GM10248 (cell line): ENCODE measurements around the gene MTA1.
A peak's percentile ranks its signal among the peaks of the same experiment; 100 is the strongest.

Experiments used
- CTCF ChIA-PET: fragments of 300-600 bp; sonication (Branson Sonifier 250); formaldehyde crosslinking; extraction: SDS; loops from one replicate; lab custom pipeline; 2021; ENCODE audit warnings: antibody characterized with exemption; lab: Yijun Ruan, JAX
- POLR2A ChIA-PET: fragments of 350-650 bp; sonication (Branson Sonifier 250); formaldehyde crosslinking; extraction: SDS; loops from one replicate; lab custom pipeline; 2020; ENCODE audit warnings: antibody characterized with exemption; lab: Yijun Ruan, JAX
- DNase-seq: peaks from one replicate; pipeline ENCODE4 v3.0.0; 2012; ENCODE audit errors: extremely low spot score
- CTCF ChIP-seq: IDR thresholded peaks from 2 replicates; pipeline ENCODE4 v1.5.1; 2012; ENCODE audit warnings: mild to moderate bottlenecking, low read depth; ENCODE audit errors: extremely low read depth, missing control alignments, control extremely low read depth

Gene MTA1

GRCh38 chr14:105471297-105471821 lies 51.7 kb downstream of the MTA1 start:
- CTCF ChIA-PET, result interaction anchor here (1.2 to 4.9 kb wide), 5 partner anchors 10 to 946 kb away, joined by 4 to 35 read pairs (median 5); partner anchors contain the start of gene CRIP1
- no peak for DNase-seq
- no peak for TF ChIP-seq CTCF
- POLR2A ChIA-PET, result no interaction called here

GRCh38 chr14:105471823-105472485 lies 52.3 kb downstream of the MTA1 start:
- TF ChIP-seq CTCF, result no peak
- ChIA-PET POLR2A (no interaction called here), CTCF (interaction anchor here (1.2 to 4.9 kb wide), 5 partner anchors 10 to 945 kb away, joined by 4 to 35 read pairs (median 5); partner anchors contain the start of gene CRIP1)
- DNase-seq, result no peak

- POLR2A ChIA-PET, result no interaction called here
- DNase-seq, result no peak
- TF ChIP-seq CTCF, result no peak
- CTCF ChIA-PET, result interaction anchor here (2.0 to 4.9 kb wide), 2 partner anchors 9 to 102 kb away, joined by 5 to 35 read pairs; no protein-coding TSS in a partner anchor
Measured at GRCh38 chr14:105472486-105472991, 52.9 kb downstream of the MTA1 start.

- ChIA-PET POLR2A (no interaction called here), CTCF (interaction anchor here (4.9 kb wide), 1 partner anchor 8 kb away, joined by 35 read pairs; no protein-coding TSS in a partner anchor)
- no peak for TF ChIP-seq CTCF
- DNase-seq, result no peak
Measured at GRCh38 chr14:105473033-105473676, 53.5 kb downstream of the MTA1 start.

- ChIA-PET POLR2A (no interaction called here), CTCF (interaction anchor here (4.9 kb wide), 1 partner anchor 8 kb away, joined by 35 read pairs; no protein-coding TSS in a partner anchor)
- TF ChIP-seq CTCF, result no peak
- DNase-seq, result peak; percentile 66
Measured at GRCh38 chr14:105473677-105474482, 54.3 kb downstream of the MTA1 start.
